HepG2 (cell line): ENCODE data around the gene TLCD3B. TPM values are rescaled to one million over a fixed set of nuclear protein-coding genes. Genes with fewer than 3 reads are reported as not detected.
A peak's percentile ranks its signal among the peaks of the same experiment; 100 is the strongest.

Source experiments
- ATAC-seq: fragments of 200-7000 bp; cut with Tn5 transposase; 3 replicates; pipeline ENCODE4 v1.9.1; 2020; ENCODE audit warnings: mild to moderate bottlenecking, moderate library complexity
- BruUV-seq: library from RNA; stranded (reverse); fragments of 400-500 nt; replicated peaks from 2 replicates; lab custom pipeline; 2021; lab: Mats Ljungman, UMichigan
- CTCF ChIA-PET: fragments of 300-600 bp; formaldehyde crosslinking; extraction: SDS; loops from one replicate; lab custom pipeline; 2021; ENCODE audit warnings: low total read pairs, inconsistent platforms, low intra/inter-chr PET ratio; lab: Yijun Ruan, JAX
- POLR2A ChIA-PET: fragments of 350-600 bp; sonication (Branson Sonifier 250); formaldehyde crosslinking; loops from one replicate; lab custom pipeline; 2020; ENCODE audit warnings: antibody characterized with exemption, inconsistent platforms; lab: Yijun Ruan, JAX
- DNase-seq: peaks from one replicate; pipeline ENCODE4 v3.0.0-alpha.2; 2015; ENCODE audit warnings: low spot score
- FAIRE-seq: peaks from 3 replicates; lab custom pipeline; 2011; peaks lifted over from hg19 to GRCh38; lab: Jason Lieb, UNC
- H2AFZ ChIP-seq: one replicate; pipeline ENCODE4 v1.6.1; 2011; ENCODE audit warnings: low read length, inconsistent platforms
- H3K27ac ChIP-seq: fragments of 300-600 bp; 3 replicates; pipeline ENCODE4 v1.8.0; 2011; ENCODE audit warnings: mixed run types, mild to moderate bottlenecking, mixed read lengths, low read length, inconsistent platforms; ENCODE audit not compliant: insufficient read depth; ENCODE audit errors: extremely low read length
- H3K27me3 ChIP-seq, 2 experiments: fragments of 200-600 bp in 1 of 2; 2 replicates in 1 of 2; 3 replicates in 1 of 2; pipeline versions ENCODE4 v1.6.0 to v1.8.0; 2011; ENCODE audit warnings: low read length in 2 of 2, mild to moderate bottlenecking in 2 of 2, moderate library complexity in 2 of 2, inconsistent platforms in 1 of 2; ENCODE audit not compliant: insufficient read depth in 2 of 2, control insufficient read depth in 1 of 2
- H3K36me3 ChIP-seq, 2 experiments: fragments of 200-600 bp in 1 of 2; replicated peaks in 1 of 2; 2 replicates in 1 of 2; 3 replicates in 1 of 2; pipeline versions ENCODE4 v1.5.1 to v1.8.0; 2011; ENCODE audit warnings: low read length in 2 of 2, inconsistent platforms in 1 of 2; ENCODE audit not compliant: insufficient read depth in 2 of 2, control insufficient read depth in 1 of 2
- H3K4me1 ChIP-seq: 2 replicates; pipeline ENCODE4 v1.5.1; 2012; ENCODE audit warnings: low read length, inconsistent platforms; ENCODE audit not compliant: insufficient read depth
- H3K4me2 ChIP-seq: 2 replicates; pipeline ENCODE4 v1.6.0; 2011; ENCODE audit warnings: low read depth, low read length, inconsistent platforms
- H3K4me3 ChIP-seq, 3 experiments: fragments of 200-600 bp in 1 of 3; sonication (generic), shearing (Covaris generic) in 1 of 3; replicated peaks in 1 of 3; 2 replicates each; pipeline ENCODE4 v1.5.1; 2011 to 2016; ENCODE audit warnings: low read length in 3 of 3, inconsistent platforms in 2 of 3, low read depth in 2 of 3, mild to moderate bottlenecking in 2 of 3, control low read depth in 1 of 3, mixed read lengths in 1 of 3; ENCODE audit not compliant: insufficient read depth in 1 of 3
- H3K79me2 ChIP-seq: one replicate; pipeline ENCODE4 v1.6.1; 2011; ENCODE audit warnings: low read length, inconsistent platforms; ENCODE audit not compliant: insufficient read depth
- H3K9ac ChIP-seq: 2 replicates; pipeline ENCODE4 v1.6.0; 2011; ENCODE audit warnings: mild to moderate bottlenecking, low read depth, low read length, inconsistent platforms; ENCODE audit not compliant: insufficient read depth
- H3K9me3 ChIP-seq: 2 replicates; pipeline ENCODE4 v1.5.1; 2012; ENCODE audit warnings: mild to moderate bottlenecking, low read length
- H4K20me1 ChIP-seq: 2 replicates; pipeline ENCODE4 v1.6.0; 2011; ENCODE audit warnings: inconsistent platforms, mild to moderate bottlenecking, low read length, moderate library complexity; ENCODE audit not compliant: insufficient read depth
- FOXA3 ChIP-seq: IDR thresholded peaks from 2 replicates; pipeline ENCODE4 v1.6.1; 2016; ENCODE audit warnings: missing genetic modification reagents, missing compliant biosample characterization
- HIVEP1 ChIP-seq: sonication (generic); formaldehyde crosslinking; IDR thresholded peaks from 2 replicates; pipeline ENCODE4 v1.4.0; 2020; ENCODE audit warnings: mild to moderate bottlenecking, missing genetic modification reagents
- JARID2 ChIP-seq: sonication (generic); formaldehyde crosslinking; IDR thresholded peaks from 2 replicates; pipeline ENCODE4 v1.8.1; 2023; ENCODE audit warnings: missing genetic modification reagents, inconsistent platforms; ENCODE audit not compliant: insufficient replicate concordance
- KDM3A ChIP-seq: IDR thresholded peaks from 2 replicates; pipeline ENCODE4 v1.6.1; 2018; ENCODE audit warnings: low read depth, missing compliant biosample characterization
- KLF9 ChIP-seq: IDR thresholded peaks from 2 replicates; pipeline ENCODE4 v1.6.1; 2016; ENCODE audit warnings: low read depth
- SOX5 ChIP-seq: IDR thresholded peaks from 2 replicates; pipeline ENCODE4 v1.6.1; 2016; ENCODE audit warnings: borderline replicate concordance
- TBX3 ChIP-seq: fragments of 450-650 bp; IDR thresholded peaks from 2 replicates; pipeline ENCODE4 v1.6.1; 2017; ENCODE audit warnings: antibody characterized with exemption, mild to moderate bottlenecking, inconsistent platforms, borderline replicate concordance
- ZC3H4 ChIP-seq: sonication (generic); formaldehyde crosslinking; IDR thresholded peaks from 2 replicates; pipeline ENCODE4 v1.4.0; 2020; ENCODE audit warnings: missing genetic modification reagents, borderline replicate concordance
- ZFP91 ChIP-seq: sonication (generic); formaldehyde crosslinking; IDR thresholded peaks from 2 replicates; pipeline ENCODE4 v1.9.0; 2022; ENCODE audit warnings: missing genetic modification reagents, mild to moderate bottlenecking, borderline replicate concordance
- ZNF543 ChIP-seq: sonication (generic); formaldehyde crosslinking; IDR thresholded peaks from 2 replicates; pipeline ENCODE4 v1.4.0; 2020; ENCODE audit warnings: mild to moderate bottlenecking, missing genetic modification reagents
- ZNF564 ChIP-seq: sonication (generic); formaldehyde crosslinking; IDR thresholded peaks from 2 replicates; pipeline ENCODE4 v1.8.1; 2023; ENCODE audit warnings: mild to moderate bottlenecking, missing genetic modification reagents
- ZNF770 ChIP-seq: sonication (generic); formaldehyde crosslinking; IDR thresholded peaks from 2 replicates; pipeline ENCODE4 v1.5.0; 2020; ENCODE audit warnings: mild to moderate bottlenecking, missing genetic modification reagents
- ZSCAN22 ChIP-seq: sonication (generic); formaldehyde crosslinking; IDR thresholded peaks from 2 replicates; pipeline ENCODE4 v1.4.0; 2020; ENCODE audit warnings: mild to moderate bottlenecking, missing genetic modification reagents
- ZSCAN29 ChIP-seq: sonication (generic); formaldehyde crosslinking; conservative IDR thresholded peaks from 2 replicates; pipeline ENCODE4 v1.4.0; 2020; ENCODE audit warnings: mild to moderate bottlenecking, missing genetic modification reagents
- WGBS: methylation state at CpG from one replicate; pipeline ENCODE4 v1.1.6; 2017; ENCODE audit warnings: low lambda C conversion rate; 5-methylcytosine and 5-hydroxymethylcytosine counted together
- in situ Hi-C: cut with HindIII; loops from 2 replicates; pipeline ENCODE4 v1.10.0; 2017; ENCODE audit warnings: low pct_unique_long_range_greater_than_20kb; ENCODE audit not compliant: extremely low pct_ligation_motif_present
- intact Hi-C: fragments of 100-400 bp; cut with micrococcal nuclease; formaldehyde crosslinking; loops from one replicate; pipeline ENCODE4 v1.10.0; 2022; ENCODE audit not compliant: unreplicated experiment
- polyA plus RNA-seq, 8 experiments: library from polyadenylated mRNA; depleted of rRNA in 3 of 8; stranded (reverse) in 7 of 8; unstranded in 1 of 8; fragments of >200 nt; fragmentation: Illumina TruSeq in 4 of 8; extraction: Trizol in 4 of 8; gene quantifications; 2 replicates each; pipeline versions ENCODE4 v1.2.1 to v1.2.3, GENCODE V29; 2011 to 2016; ENCODE audit warnings: low read depth in 4 of 8, missing spikeins in 1 of 8, mixed read lengths in 1 of 8; ENCODE audit not compliant: insufficient read depth in 1 of 8
- total RNA-seq, 5 experiments: library from RNA; depleted of rRNA; stranded (reverse); fragments of >200 nt; fragmentation: Illumina TruSeq; extraction: Trizol; gene quantifications; 2 replicates each; pipeline ENCODE4 v1.2.3, GENCODE V29; 2016; ENCODE audit warnings: low read depth in 1 of 5

The TLCD3B gene
- total and polyA plus RNA-seq, 2 of the 13 experiments (the other 11 are each of a cell fraction or from before 2014, with no cell fraction given), result not detected

- TF ChIP-seq FOXA3 (CRISPR knock-in tag), result peak; percentile 69
- TF ChIP-seq, all 625 proteins: peak for 433
These were observed 21.8 kb upstream of the TLCD3B start (continued) for GRCh38 chr16:30052671-30053372.

- Histone ChIP-seq H3K36me3 (no peaks in the 10 kb centered on the region), H3K27me3 (peaks cover 0 to 7% of the 10 kb centered on the region in 2 experiments; a peak in 2 of 5 replicates), H3K27ac (no peak overlapping the region), H3K9me3 (no peaks in the 10 kb centered on the region), H3K4me2 (no peak overlapping the region), H4K20me1 (no peaks in the 10 kb centered on the region), H3K79me2 (no peaks in the 10 kb centered on the region), H3K9ac (no peak overlapping the region), H3K4me1 (peaks cover 34% of the 10 kb centered on the region), H3K4me3 (no peak overlapping the region), H2AFZ (peak overlapping the region; percentile 17)
- TF ChIP-seq ZSCAN22 (no peak), KLF9 (no peak), SOX5 (CRISPR knock-in tag) (no peak), ZSCAN29 (no peak), JARID2 (no peak), ZNF564 (no peak), TBX3 (no peak), ZNF543 (CRISPR knock-in tag) (no peak), KDM3A (CRISPR knock-in tag) (no peak), ZC3H4 (CRISPR knock-in tag) (no peak), ZFP91 (no peak), ZNF770 (CRISPR knock-in tag) (no peak), HIVEP1 (no peak)
- DNase-seq, result no peak
- ATAC-seq, result no peak
- 71% methylated on average over 3 of the region's 3 CpGs for WGBS
- FAIRE-seq, result no peak
- POLR2A ChIA-PET, result no interaction called here
- CTCF ChIA-PET, result no interaction called here
- in situ Hi-C loops (no loop called here), intact Hi-C loops (no loop called here)
- BruUV-seq, result no TSS peak
These were observed 20.4 kb upstream of the TLCD3B start for GRCh38 chr16:30051518-30051917.
